ENCODE data around the gene RBM42. TPM values are rescaled to one million over a fixed set of nuclear protein-coding genes. Genes with fewer than 3 reads are reported as not detected.

RBM42 gene
- total and polyA plus RNA-seq, 9 of the 15 experiments (the other 6 are each of a cell fraction or from before 2014, with no cell fraction given), result 5.7 to 149 (median 32.4) TPM

DNA sequence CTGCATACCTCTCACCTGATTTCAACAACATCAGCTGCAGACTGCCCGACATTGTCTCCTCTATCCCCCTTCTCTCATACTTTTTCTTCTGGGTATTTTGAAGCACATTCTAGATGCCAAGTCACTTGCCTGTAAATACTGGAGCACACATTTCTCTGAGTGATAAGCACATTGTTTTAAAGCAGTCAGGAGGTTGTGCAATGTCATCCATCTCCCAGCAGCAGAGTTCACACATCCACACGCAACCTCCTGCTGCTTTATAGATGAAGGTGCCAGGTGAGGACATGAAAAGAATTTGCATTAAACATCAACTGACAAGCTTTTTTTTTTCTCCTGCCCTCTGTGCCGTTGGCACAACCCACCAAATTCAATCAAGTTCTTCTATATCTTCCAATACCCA lies 43.0 kb downstream of the RBM42 start (continued):
- no peak for TF ChIP-seq EZH2 (IDR thresholded peaks at IDR 0.05; ENCODE audit: borderline replicate concordance, low read depth, low read length)
- TF ChIP-seq ID3 (CRISPR knock-in tag; IDR thresholded peaks at IDR 0.05), result no peak
- TF ChIP-seq ID3 (tag; IDR thresholded peaks at IDR 0.05), result no peak
- TF ChIP-seq HNRNPL (IDR thresholded peaks at IDR 0.05; ENCODE audit: low read depth, low read length), result no peak
- no peak for TF ChIP-seq SIN3A (IDR thresholded peaks at IDR 0.05; ENCODE audit: borderline replicate concordance in 2 of 2, control insufficient read depth in 1 of 2, low read depth in 2 of 2, low read length in 2 of 2)
- TF ChIP-seq, protein P1, sequence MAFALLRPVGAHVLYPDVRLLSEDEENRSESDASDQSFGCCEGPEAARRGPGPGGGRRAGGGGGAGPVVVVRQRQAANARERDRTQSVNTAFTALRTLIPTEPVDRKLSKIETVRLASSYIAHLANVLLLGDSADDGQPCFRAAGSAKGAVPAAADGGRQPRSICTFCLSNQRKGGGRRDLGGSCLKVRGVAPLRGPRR (CRISPR knock-in tag; IDR thresholded peaks at IDR 0.05), result no peak
- no peak for TF ChIP-seq TAF9B (IDR thresholded peaks at IDR 0.05; ENCODE audit: partially characterized antibody)
- no peak for TF ChIP-seq SRSF7 (optimal IDR thresholded peaks at IDR 0.05; ENCODE audit: low read depth, low read length)
- TF ChIP-seq NFE2L1 (tag; IDR thresholded peaks at IDR 0.05; ENCODE audit: borderline replicate concordance, low read depth), result no peak
- TF ChIP-seq MCM2 (IDR thresholded peaks at IDR 0.05; ENCODE audit: low read depth), result no peak
- TF ChIP-seq EP400 (IDR thresholded peaks at IDR 0.05), result peak; percentile 22; the same call in 1 of the 2 replicates
- TF ChIP-seq ZC3H8 (IDR thresholded peaks at IDR 0.05), result no peak
- peak; percentile 48; the same call in 1 of the 2 replicates for TF ChIP-seq RNF2 (IDR thresholded peaks at IDR 0.05)
- TF ChIP-seq DACH1 (IDR thresholded peaks at IDR 0.05; ENCODE audit: partially characterized antibody), result no peak
- no peak for TF ChIP-seq ZBTB33 (CRISPR knock-in tag; IDR thresholded peaks at IDR 0.05)
- TF ChIP-seq XRCC3 (IDR thresholded peaks at IDR 0.05), result no peak
- no peak for TF ChIP-seq AFF1 (IDR thresholded peaks at IDR 0.05; ENCODE audit: low read depth in 1 of 2, partially characterized antibody in 2 of 2)
- no peak for TF ChIP-seq ZNF217 (CRISPR knock-in tag; IDR thresholded peaks at IDR 0.05)
- TF ChIP-seq, protein P2, sequence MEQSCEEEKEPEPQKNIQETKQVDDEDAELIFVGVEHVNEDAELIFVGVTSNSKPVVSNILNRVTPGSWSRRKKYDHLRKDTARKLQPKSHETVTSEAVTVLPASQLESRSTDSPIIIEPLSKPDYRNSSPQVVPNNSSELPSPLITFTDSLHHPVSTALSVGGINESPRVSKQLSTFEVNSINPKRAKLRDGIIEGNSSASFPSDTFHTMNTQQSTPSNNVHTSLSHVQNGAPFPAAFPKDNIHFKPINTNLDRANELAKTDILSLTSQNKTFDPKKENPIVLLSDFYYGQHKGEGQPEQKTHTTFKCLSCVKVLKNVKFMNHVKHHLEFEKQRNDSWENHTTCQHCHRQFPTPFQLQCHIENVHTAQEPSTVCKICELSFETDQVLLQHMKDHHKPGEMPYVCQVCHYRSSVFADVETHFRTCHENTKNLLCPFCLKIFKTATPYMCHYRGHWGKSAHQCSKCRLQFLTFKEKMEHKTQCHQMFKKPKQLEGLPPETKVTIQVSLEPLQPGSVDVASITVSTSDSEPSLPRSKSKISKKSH (CRISPR knock-in tag; IDR thresholded peaks at IDR 0.05), result no peak

Measured in K562 (cell line).